BLaER1 treated with 17β-estradiol and CSF1 and Interleukin-3, amounts not matched to agents 10 nM and 100 nM (cell line): ENCODE measurements around the gene PKNOX2.

Experiments used
- H3K27ac ChIP-seq, 11 experiments: shearing (Covaris generic); formaldehyde crosslinking; 2 replicates each; pipeline ENCODE4 v1.8.1; 2022
- H3K27me3 ChIP-seq, 11 experiments: shearing (Covaris generic); formaldehyde crosslinking; 2 replicates each; pipeline ENCODE4 v1.8.1; 2022
- H3K36me3 ChIP-seq, 11 experiments: shearing (Covaris generic); formaldehyde crosslinking; 2 replicates each; pipeline ENCODE4 v1.8.1; 2022
- H3K4me1 ChIP-seq, 10 experiments: shearing (Covaris generic); formaldehyde crosslinking; 2 replicates each; pipeline ENCODE4 v1.8.1; 2022
- H3K4me2 ChIP-seq, 11 experiments: shearing (Covaris generic); formaldehyde crosslinking; 2 replicates each; pipeline ENCODE4 v1.8.1; 2022
- H3K4me3 ChIP-seq, 10 experiments: shearing (Covaris generic); formaldehyde crosslinking; 2 replicates each; pipeline ENCODE4 v1.8.1; 2022
- H3K9ac ChIP-seq, 11 experiments: shearing (Covaris generic); formaldehyde crosslinking; 2 replicates each; pipeline ENCODE4 v1.8.1; 2022
- H3K9me3 ChIP-seq, 11 experiments: shearing (Covaris generic); formaldehyde crosslinking; replicated peaks in 1 of 11; 2 replicates each; pipeline ENCODE4 v1.8.1; 2022
- H4K20me1 ChIP-seq, 11 experiments: shearing (Covaris generic); formaldehyde crosslinking; 2 replicates each; pipeline ENCODE4 v1.8.1; 2022
- Cebpa-rat ChIP-seq, 11 experiments: shearing (Covaris generic); IDR thresholded peaks; 2 replicates each; pipeline ENCODE4 v1.8.1; 2022

Gene PKNOX2

GRCh38 chr11:125389339-125390166 is 225.0 kb downstream of the PKNOX2 start:
- H3K4me1 ChIP-seq = no peaks in the 10 kb centered on the region
- H3K4me3 ChIP-seq = no peak overlapping the region
- no peak overlapping the region for H3K4me2 ChIP-seq
- H3K27ac ChIP-seq = no peak overlapping the region
- no peaks in the 10 kb centered on the region for H3K27me3 ChIP-seq
- no peak overlapping the region for H3K9ac ChIP-seq
- H3K9me3 ChIP-seq = no peaks in the 10 kb centered on the region
- H4K20me1 ChIP-seq = no peaks in the 10 kb centered on the region
- no peaks in the 10 kb centered on the region for H3K36me3 ChIP-seq
- no peak for TF ChIP-seq Cebpa-rat (IDR thresholded peaks at IDR 0.05)

GRCh38 chr11:125390946-125391345 is 226.4 kb downstream of the PKNOX2 start:
- TF ChIP-seq Cebpa-rat (IDR thresholded peaks at IDR 0.05) = no peak
- Histone ChIP-seq H3K4me2 (no peak overlapping the region), H4K20me1 (no peaks in the 10 kb centered on the region), H3K9ac (no peak overlapping the region), H3K9me3 (no peaks in the 10 kb centered on the region), H3K27ac (no peak overlapping the region), H3K36me3 (no peaks in the 10 kb centered on the region), H3K27me3 (no peaks in the 10 kb centered on the region), H3K4me1 (no peaks in the 10 kb centered on the region), H3K4me3 (no peak overlapping the region)

GRCh38 chr11:125393331-125393730 is 228.8 kb downstream of the PKNOX2 start:
- no peaks in the 10 kb centered on the region for H3K27me3 ChIP-seq
- H3K4me2 ChIP-seq = no peak overlapping the region
- no peak overlapping the region for H3K9ac ChIP-seq
- TF ChIP-seq Cebpa-rat (IDR thresholded peaks at IDR 0.05) = no peak
- no peaks in the 10 kb centered on the region for H3K9me3 ChIP-seq
- H3K27ac ChIP-seq = no peak overlapping the region
- H3K36me3 ChIP-seq = no peaks in the 10 kb centered on the region
- H3K4me3 ChIP-seq = no peak overlapping the region
- H3K4me1 ChIP-seq = 0 out of 20 replicates have a peak, but pooled peaks cover 0 to under 1% (median 0%) of the 10 kb centered on the region in 10 experiments
- H4K20me1 ChIP-seq = no peaks in the 10 kb centered on the region

- Histone ChIP-seq H4K20me1 (no peaks in the 10 kb centered on the region), H3K4me1 (peaks cover 0 to 9% (median 0%) of the 10 kb centered on the region in 10 experiments; a peak in 1 of 20 replicates), H3K27ac (no peak overlapping the region), H3K4me2 (no peak overlapping the region), H3K27me3 (no peaks in the 10 kb centered on the region), H3K9ac (no peak overlapping the region), H3K4me3 (no peak overlapping the region), H3K9me3 (no peaks in the 10 kb centered on the region), H3K36me3 (no peaks in the 10 kb centered on the region)
- no peak for TF ChIP-seq Cebpa-rat (IDR thresholded peaks at IDR 0.05)
These were observed 229.7 kb downstream of the PKNOX2 start for GRCh38 chr11:125394296-125394695.

- no peak for TF ChIP-seq Cebpa-rat (IDR thresholded peaks at IDR 0.05)
- Histone ChIP-seq H3K4me1 (peaks cover 0 to 9% (median 0%) of the 10 kb centered on the region in 10 experiments; a peak in 1 of 20 replicates), H3K9ac (no peak overlapping the region), H4K20me1 (no peaks in the 10 kb centered on the region), H3K4me2 (no peak overlapping the region), H3K27me3 (no peaks in the 10 kb centered on the region), H3K9me3 (no peaks in the 10 kb centered on the region), H3K4me3 (no peak overlapping the region), H3K36me3 (no peaks in the 10 kb centered on the region), H3K27ac (no peak overlapping the region)
These were observed 232.9 kb downstream of the PKNOX2 start for GRCh38 chr11:125397421-125397820.

GRCh38 chr11:125398475-125398874 is 233.9 kb downstream of the PKNOX2 start:
- Histone ChIP-seq H4K20me1 (no peaks in the 10 kb centered on the region), H3K27me3 (no peaks in the 10 kb centered on the region)

GRCh38 chr11:125398994-125399640 is 234.6 kb downstream of the PKNOX2 start:
- H4K20me1 ChIP-seq = no peaks in the 10 kb centered on the region
- no peak overlapping the region for H3K4me3 ChIP-seq
- H3K9me3 ChIP-seq = no peaks in the 10 kb centered on the region
- no peak overlapping the region for H3K27ac ChIP-seq
- peak overlapping the region in 1 of 11 experiments; percentile 24; a peak in 2 of 22 replicates for H3K4me2 ChIP-seq
- H3K27me3 ChIP-seq = no peaks in the 10 kb centered on the region
- no peak overlapping the region for H3K9ac ChIP-seq
- H3K4me1 ChIP-seq = peaks cover 0 to 9% (median 0%) of the 10 kb centered on the region in 10 experiments; a peak in 1 of 20 replicates
- no peak for TF ChIP-seq Cebpa-rat (IDR thresholded peaks at IDR 0.05)
- no peaks in the 10 kb centered on the region for H3K36me3 ChIP-seq

More at GRCh38 chr11:125398475-125398874, 233.9 kb downstream of the PKNOX2 start:
- H3K27ac ChIP-seq = no peak overlapping the region
- no peak for TF ChIP-seq Cebpa-rat (IDR thresholded peaks at IDR 0.05)
- no peak overlapping the region for H3K9ac ChIP-seq
- peaks cover 0 to 9% (median 0%) of the 10 kb centered on the region in 10 experiments; a peak in 1 of 20 replicates for H3K4me1 ChIP-seq
- no peaks in the 10 kb centered on the region for H3K36me3 ChIP-seq
- H3K4me2 ChIP-seq = peak overlapping the region in 2 of 11 experiments; percentile 19 to 24; a peak in 2 of 22 replicates
- no peaks in the 10 kb centered on the region for H3K9me3 ChIP-seq
- H3K4me3 ChIP-seq = no peak overlapping the region

GRCh38 chr11:125399945-125400344 is 235.4 kb downstream of the PKNOX2 start:
- Histone ChIP-seq H3K27ac (no peak overlapping the region), H3K9ac (no peak overlapping the region), H3K4me1 (peaks cover 0 to 9% (median 0%) of the 10 kb centered on the region in 10 experiments; a peak in 2 of 20 replicates), H4K20me1 (no peaks in the 10 kb centered on the region), H3K4me3 (no peak overlapping the region), H3K4me2 (no peak overlapping the region), H3K9me3 (no peaks in the 10 kb centered on the region), H3K36me3 (no peaks in the 10 kb centered on the region), H3K27me3 (no peaks in the 10 kb centered on the region)
- no peak for TF ChIP-seq Cebpa-rat (IDR thresholded peaks at IDR 0.05)

GRCh38 chr11:125401235-125401634 is 236.7 kb downstream of the PKNOX2 start:
- no peak overlapping the region for H3K27ac ChIP-seq
- H3K36me3 ChIP-seq = no peaks in the 10 kb centered on the region
- no peak overlapping the region for H3K4me3 ChIP-seq
- H4K20me1 ChIP-seq = no peaks in the 10 kb centered on the region
- 0 out of 22 replicates have a peak, but pooled peaks cover 0 to 5% (median 0%) of the 10 kb centered on the region in 11 experiments for H3K27me3 ChIP-seq
- TF ChIP-seq Cebpa-rat (IDR thresholded peaks at IDR 0.05) = no peak
- H3K9me3 ChIP-seq = no peaks in the 10 kb centered on the region
- no peak overlapping the region for H3K4me2 ChIP-seq
- peaks cover 0 to 12% (median 8%) of the 10 kb centered on the region in 10 experiments; a peak in 10 of 20 replicates for H3K4me1 ChIP-seq
- H3K9ac ChIP-seq = no peak overlapping the region
